Activated CD4-positive, CD25-positive, alpha-beta regulatory T cell treated with anti-CD3 and anti-CD28 coated beads, Interleukin-2, amount 50 U/mL, for 72 hours (primary cell): ENCODE measurements around the gene INIP.

Experiments
- DNase-seq: peaks from one replicate; pipeline ENCODE4 v3.0.0; 2021

INIP gene

GRCh38 chr9:112665347-112665746, 52.6 kb downstream of the INIP start:
- DNase-seq = no peak

GRCh38 chr9:112664531-112664930, 53.4 kb downstream of the INIP start:
- no peak for DNase-seq

GRCh38 chr9:112663681-112664080, 54.2 kb downstream of the INIP start:
- DNase-seq = no peak

GRCh38 chr9:112659906-112660305, 58.0 kb downstream of the INIP start:
- no peak for DNase-seq

GRCh38 chr9:112655668-112656067, 62.2 kb downstream of the INIP start:
- DNase-seq = no peak

- DNase-seq = no peak
Observed at GRCh38 chr9:112654282-112654681, 63.6 kb downstream of the INIP start.

GRCh38 chr9:112648624-112649023, 69.3 kb downstream of the INIP start:
- no peak for DNase-seq

GRCh38 chr9:112647596-112647995, 70.3 kb downstream of the INIP start:
- no peak for DNase-seq

GRCh38 chr9:112642126-112642525, 75.8 kb downstream of the INIP start:
- no peak for DNase-seq

GRCh38 chr9:112640311-112640710, 77.6 kb downstream of the INIP start:
- DNase-seq = no peak
